HG03095 (cell line): Measurements from ENCODE around the gene STAM.

Experiments used
- ATAC-seq: cut with Tn5 transposase; IDR thresholded peaks from one replicate; pipeline ENCODE4 v1.9.1; 2021; ENCODE audit warnings: moderate library complexity; ENCODE audit not compliant: unreplicated experiment

The STAM gene

GRCh38 chr10:17645621-17646345 lies 1.8 kb downstream of the STAM start:
- no peak for ATAC-seq

DNA sequence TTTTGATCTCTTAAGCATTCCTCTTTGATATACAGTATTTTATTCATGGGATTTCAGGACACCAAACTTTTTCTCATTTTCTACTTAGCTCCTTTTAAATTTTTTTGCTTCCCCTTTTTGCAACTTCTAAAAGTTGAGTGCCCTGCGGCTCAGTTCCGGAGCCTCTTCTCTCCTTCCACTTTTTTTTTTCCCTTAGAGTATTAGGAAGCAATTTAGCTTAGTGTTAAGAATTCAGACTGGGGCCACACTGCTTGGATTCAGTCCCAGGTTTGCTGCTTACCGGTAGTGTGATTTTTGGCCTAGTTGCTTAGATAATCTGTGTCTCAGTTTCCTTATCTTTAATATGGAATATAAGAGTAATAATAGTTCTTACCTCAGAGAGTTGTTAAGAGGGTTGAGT lies 3.4 kb downstream of the STAM start:
- ATAC-seq = no peak

DNA sequence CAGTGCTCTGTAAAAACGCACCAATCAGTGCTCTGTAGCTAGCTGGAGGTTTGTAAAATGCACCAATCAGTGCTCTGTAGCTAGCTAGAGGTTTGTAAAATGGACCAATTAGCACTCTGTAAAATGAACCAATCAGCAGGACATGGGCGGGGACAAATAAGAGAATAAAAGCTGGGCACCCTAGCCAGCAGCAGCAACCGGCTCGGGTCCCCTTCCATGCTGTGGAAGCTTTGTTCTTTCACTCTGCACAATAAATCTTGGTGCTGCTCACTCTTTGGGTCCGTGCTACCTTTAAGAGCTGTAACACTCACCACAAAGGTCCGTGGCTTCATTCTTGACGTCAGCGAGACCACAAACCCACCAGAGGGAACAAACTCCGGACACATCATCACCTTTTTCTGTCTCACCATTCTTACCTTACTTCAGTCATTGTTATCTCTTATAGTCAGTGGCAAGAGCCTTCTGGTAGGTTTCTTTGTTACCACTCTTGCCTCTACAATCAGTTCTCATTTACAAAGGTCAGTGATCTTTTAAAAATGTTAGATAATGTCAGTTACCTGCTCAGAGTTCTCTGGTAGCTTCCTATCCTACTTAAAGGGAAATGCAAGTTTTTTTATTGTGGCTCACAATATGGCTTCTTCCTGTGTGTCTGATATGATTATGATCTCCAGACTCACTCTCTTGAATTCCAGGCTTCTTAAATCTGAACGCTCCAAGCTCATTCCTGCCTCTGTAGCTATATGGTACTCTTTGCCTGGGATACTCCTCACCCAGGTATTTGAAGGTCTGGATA lies 4.5 kb downstream of the STAM start:
- ATAC-seq = no peak

DNA sequence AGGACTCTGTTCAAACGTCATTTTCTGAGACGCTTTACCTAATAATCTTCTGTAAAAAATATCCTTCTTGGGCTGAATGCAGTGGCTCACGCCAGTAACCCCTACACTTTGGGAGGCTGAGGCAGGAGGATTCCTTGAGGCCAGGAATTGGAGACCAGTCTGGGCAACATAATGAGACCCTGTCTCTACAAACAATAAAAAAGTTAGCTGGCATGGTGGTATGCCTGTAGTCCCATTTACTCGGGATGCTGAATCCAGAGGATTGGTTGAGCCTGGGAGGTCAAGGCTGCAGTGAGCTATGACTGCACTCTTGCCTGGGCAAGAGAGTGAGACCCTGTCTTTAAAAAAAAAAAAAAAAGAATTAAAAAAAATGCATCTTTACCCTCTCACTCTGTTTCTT lies 5.1 kb downstream of the STAM start:
- ATAC-seq = no peak

DNA sequence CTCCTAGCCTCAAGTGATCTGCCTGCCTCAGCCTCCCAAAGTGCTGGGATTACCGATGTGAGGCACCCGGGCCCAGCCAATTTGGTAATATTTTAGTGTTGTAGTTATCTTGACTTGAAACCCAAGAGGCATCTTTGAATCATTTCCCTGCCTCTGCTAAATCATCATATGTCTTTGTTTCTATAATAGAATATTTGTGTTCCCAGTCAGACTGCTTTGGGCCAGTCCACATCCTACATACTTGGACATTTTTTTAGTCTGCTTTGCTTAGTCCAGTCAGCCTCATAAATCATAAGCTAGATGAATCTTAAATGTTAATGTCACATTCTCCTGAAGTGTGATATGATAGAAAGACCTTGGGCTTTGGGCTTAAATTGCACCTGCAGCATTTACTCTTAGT lies 5.9 kb downstream of the STAM start:
- ATAC-seq = no peak

DNA sequence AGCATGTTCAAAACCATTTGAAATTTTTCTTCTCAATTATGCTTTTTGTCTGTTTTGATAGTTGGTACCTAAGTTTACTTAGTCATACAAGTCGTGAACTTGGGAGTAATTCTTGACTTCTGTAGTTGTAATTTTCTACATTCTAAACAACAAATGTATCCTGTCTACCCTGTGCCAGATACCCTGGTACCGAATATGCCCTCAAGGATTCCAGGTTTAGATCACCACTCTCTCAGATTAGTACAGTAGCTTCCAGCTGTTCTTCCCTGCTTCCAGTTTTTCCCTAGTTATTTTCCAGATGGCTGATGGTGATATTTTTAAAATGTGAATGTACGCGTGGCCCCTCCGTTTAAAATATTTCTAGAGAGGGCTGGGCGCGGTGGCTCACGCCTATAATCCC lies 6.5 kb downstream of the STAM start:
- no peak for ATAC-seq

DNA sequence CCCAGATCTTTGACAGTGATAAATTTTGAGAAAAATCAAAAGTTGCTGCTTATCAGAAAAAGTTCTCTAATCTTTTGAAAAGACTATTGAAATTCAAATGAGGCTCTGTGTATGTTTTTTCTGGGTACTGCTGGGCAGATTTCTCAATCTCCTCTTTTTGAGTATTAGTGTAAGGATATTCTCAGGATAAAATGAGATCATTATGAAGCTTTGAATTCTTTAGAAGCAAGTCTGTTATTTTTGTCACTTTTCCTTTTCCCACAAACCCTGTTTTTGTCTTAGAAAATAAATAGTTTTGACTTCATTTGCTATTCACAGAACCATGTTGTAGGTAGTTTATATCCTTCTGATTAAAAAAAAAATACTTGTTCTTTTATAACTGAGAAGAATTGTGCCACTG lies 7.9 kb downstream of the STAM start:
- no peak for ATAC-seq

GRCh38 chr10:17652585-17652984 lies 8.6 kb downstream of the STAM start:
- ATAC-seq = no peak

DNA sequence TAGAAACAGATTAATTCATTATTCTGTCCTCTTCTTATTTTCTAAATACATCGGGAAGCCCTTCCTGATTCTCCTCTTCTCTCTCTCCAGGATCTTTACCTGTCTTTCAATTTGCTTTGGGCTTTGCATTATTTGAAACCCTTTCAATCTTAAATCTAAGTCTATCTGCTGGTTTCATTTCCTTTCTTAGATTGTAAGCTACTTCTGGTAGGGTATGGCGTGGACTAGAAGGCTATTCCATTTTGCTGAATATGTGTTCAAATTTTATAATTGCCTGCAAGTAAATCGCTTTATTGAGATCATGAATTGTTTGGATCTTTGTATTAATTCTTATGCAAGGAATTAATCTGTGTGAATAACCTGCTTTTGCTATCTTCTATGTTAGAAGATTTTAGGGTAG lies 11.1 kb downstream of the STAM start:
- no peak for ATAC-seq

GRCh38 chr10:17655567-17656146 lies 11.7 kb downstream of the STAM start:
- ATAC-seq = peak; percentile 76

DNA sequence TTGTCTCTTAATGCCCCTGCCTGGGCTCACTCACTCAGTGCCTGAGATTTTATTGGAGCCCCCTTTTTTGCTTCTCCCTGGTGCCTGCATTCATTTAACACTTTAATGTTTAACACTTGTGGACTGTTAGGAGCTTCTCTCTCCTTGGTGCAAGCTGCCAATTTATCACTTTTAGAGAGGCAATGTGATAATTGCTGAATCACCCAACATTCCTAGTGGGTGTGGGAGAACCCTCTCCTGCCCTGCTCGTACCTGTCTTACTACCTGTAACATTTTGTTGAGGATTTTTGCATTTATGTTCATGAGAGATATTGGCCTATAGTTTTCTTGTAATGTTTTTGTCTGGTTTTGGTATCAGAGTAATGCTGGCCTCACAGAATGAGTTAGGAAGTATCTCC lies 13.2 kb downstream of the STAM start:
- no peak for ATAC-seq

- ATAC-seq = no peak
Measured at GRCh38 chr10:17659365-17659764, 15.4 kb downstream of the STAM start.

DNA sequence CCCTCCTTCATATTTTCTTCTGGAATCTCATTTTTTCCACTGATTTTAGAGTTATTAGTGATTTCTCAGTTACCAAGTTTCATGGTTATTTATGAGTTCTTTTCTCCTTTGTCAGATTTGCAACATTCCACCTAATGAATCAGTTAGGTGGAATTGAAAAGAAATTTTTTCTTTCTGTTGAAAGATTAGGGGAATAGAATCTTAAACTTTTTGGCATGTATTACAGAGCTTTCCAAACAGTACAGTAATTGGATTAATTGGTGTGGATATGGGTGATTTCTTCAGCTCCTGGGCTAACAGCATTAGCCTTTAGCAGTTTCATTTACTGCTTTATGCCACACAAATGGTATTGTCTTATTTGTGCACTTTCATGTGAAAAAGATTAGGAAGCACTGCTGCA lies 17.0 kb downstream of the STAM start:
- ATAC-seq = no peak

GRCh38 chr10:17661510-17661909 lies 17.6 kb downstream of the STAM start:
- ATAC-seq = no peak

DNA sequence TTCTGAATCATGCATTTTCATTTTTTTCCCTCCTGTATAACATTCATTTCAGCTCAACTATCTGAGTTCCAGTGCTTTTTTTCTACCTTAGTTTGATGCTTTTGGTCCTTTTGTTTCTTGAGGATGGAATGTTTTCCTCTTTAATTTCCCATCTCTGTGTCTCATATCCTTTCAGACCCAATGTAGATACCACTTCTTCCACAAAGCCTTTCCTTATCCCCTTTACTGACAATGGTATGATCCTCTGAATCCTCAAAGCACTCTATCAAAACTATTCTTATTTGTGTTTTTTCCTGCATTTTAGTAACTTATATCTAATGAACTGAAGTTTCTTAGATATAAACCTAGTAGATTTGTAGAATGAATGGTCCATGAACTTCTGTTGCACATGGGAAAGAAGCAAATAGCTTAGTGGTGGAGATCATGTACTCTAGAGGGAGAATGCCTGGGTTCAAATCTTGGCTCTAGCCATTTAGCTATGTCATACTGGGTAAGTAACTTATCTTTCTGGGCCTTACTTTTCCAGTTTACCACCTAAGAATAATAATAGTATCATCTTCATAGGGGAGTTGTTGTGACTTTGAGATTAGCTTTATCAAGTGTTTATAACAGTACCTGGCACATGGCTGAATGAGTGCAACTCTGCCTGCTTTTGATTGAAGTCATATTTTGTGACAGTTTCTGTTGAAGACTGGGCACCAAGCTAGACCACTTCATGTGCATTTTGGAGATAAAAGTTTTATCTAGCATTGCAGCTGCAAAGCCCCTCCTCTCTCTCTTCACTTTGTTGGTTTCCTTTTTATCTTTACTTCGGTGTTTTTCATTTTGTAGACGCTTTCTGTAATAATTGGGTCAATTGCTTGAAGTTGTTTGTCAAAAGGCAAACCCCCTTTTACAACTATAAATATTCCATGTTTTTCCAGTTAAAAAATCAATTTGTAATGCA lies 18.5 kb downstream of the STAM start:
- no peak for ATAC-seq

GRCh38 chr10:17663450-17663849 lies 19.5 kb downstream of the STAM start:
- no peak for ATAC-seq

GRCh38 chr10:17665747-17666146 lies 21.8 kb downstream of the STAM start:
- ATAC-seq = no peak

- ATAC-seq = no peak
Measured at GRCh38 chr10:17668435-17669184, 24.7 kb downstream of the STAM start.

GRCh38 chr10:17669185-17669872 lies 25.4 kb downstream of the STAM start:
- no peak for ATAC-seq

GRCh38 chr10:17671307-17671706 lies 27.4 kb downstream of the STAM start:
- no peak for ATAC-seq
